ENCODE measurements around the gene IL6R. TPM values are rescaled to one million over a fixed set of nuclear protein-coding genes. Genes with fewer than 3 reads are reported as not detected.
A peak's percentile ranks its signal among the peaks of the same experiment; 100 is the strongest.

Gene IL6R
- total and polyA plus RNA-seq, 2 of the 4 experiments (the other 2 are of a cell fraction), result 5.3 to 9.5 TPM

DNA sequence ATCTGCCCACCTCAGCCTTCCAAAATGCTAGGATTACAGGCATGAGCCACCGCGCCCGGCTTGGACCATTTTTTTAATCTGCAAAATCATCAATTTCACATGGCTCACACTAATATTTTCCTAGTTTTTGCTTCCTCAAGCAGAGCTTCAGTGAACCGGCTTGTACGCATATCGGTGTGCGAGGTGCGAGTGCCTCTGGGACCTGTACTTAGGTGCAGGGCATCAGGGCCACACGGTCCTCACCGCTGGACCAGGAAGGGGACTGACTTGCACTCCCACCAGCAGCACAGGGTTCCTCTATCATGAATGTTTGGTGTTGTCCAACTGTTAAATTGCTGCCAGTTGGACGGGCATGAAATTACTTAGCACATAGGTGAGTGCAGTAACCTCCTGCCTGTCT is 112.5 kb downstream of the IL6R start:
- intact Hi-C loops (cut with micrococcal nuclease) (no loop called here), in situ Hi-C loops (cut with MboI; ENCODE audit: low sequenced_read_pairs) (no loop called here), dilution Hi-C loops (cut with HindIII; ENCODE audit: low sequenced_read_pairs, unreplicated experiment) (no loop called here)
- H4K91ac ChIP-seq (ENCODE audit: insufficient read depth, low read depth, low read length), result no peak overlapping the region
- peaks cover 63% of the 10 kb centered on the region for H3K27me3 ChIP-seq (ENCODE audit: control insufficient read depth, insufficient read depth, low read length)
- H3K79me1 ChIP-seq (ENCODE audit: low read depth in 1 of 2, low read length in 2 of 2), result no peaks in the 10 kb centered on the region
- H3K4ac ChIP-seq (ENCODE audit: low read depth, low read length), result no peak overlapping the region
- H3K23ac ChIP-seq (ENCODE audit: low read depth, low read length), result no peak overlapping the region
- H3K9me3 ChIP-seq (ENCODE audit: control insufficient read depth, insufficient read depth, low read length), result 0 out of 2 replicates have a peak, but pooled peaks cover 2% of the 10 kb centered on the region
- H2BK15ac ChIP-seq (ENCODE audit: low read depth, low read length), result no peak overlapping the region
- H3K4me2 ChIP-seq (ENCODE audit: low read depth, low read length), result no peak overlapping the region
- no peaks in the 10 kb centered on the region for H3K4me1 ChIP-seq (ENCODE audit: control insufficient read depth, insufficient read depth, low read length)
- ATAC-seq (ENCODE audit: low read depth) (no peak), DNase-seq (no peak)
- H3K9ac ChIP-seq (ENCODE audit: low read depth, low read length), result no peak overlapping the region
- no peaks in the 10 kb centered on the region for H3K36me3 ChIP-seq (ENCODE audit: control insufficient read depth, insufficient read depth, low read length)
- ChIA-PET CTCF (interaction anchor here (0.7 kb wide), 1 partner anchor 574 kb away, joined by 3 read pairs; no protein-coding TSS in a partner anchor), POLR2A (ENCODE audit: unreplicated experiment) (no interaction called here)
- H2BK5ac ChIP-seq (ENCODE audit: low read depth, low read length, poor library complexity, severe bottlenecking), result no peak overlapping the region
- no peak overlapping the region for H3K4me3 ChIP-seq (ENCODE audit: insufficient read depth, low read depth, low read length)
- H4K20me1 ChIP-seq (ENCODE audit: insufficient read depth, low read length), result no peaks in the 10 kb centered on the region; the same call in 1 of the 2 replicates
- TF ChIP-seq, protein P1, sequence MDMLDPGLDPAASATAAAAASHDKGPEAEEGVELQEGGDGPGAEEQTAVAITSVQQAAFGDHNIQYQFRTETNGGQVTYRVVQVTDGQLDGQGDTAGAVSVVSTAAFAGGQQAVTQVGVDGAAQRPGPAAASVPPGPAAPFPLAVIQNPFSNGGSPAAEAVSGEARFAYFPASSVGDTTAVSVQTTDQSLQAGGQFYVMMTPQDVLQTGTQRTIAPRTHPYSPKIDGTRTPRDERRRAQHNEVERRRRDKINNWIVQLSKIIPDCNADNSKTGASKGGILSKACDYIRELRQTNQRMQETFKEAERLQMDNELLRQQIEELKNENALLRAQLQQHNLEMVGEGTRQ (IDR thresholded peaks at IDR 0.05; ENCODE audit: low read depth, low read length), result no peak
- TF ChIP-seq RAD21 (IDR thresholded peaks at IDR 0.05; ENCODE audit: low read length) (no peak), CHD1 (IDR thresholded peaks at IDR 0.05; ENCODE audit: low read depth, low read length) (no peak), BHLHE40 (IDR thresholded peaks at IDR 0.05; ENCODE audit: low read depth, low read length) (no peak), CEBPB (IDR thresholded peaks at IDR 0.05; ENCODE audit: low read depth, low read length) (no peak), RCOR1 (IDR thresholded peaks at IDR 0.05; ENCODE audit: insufficient replicate concordance, low read length) (no peak), MAFK (IDR thresholded peaks at IDR 0.05; ENCODE audit: low read depth, low read length) (no peak), SMC3 (IDR thresholded peaks at IDR 0.05; ENCODE audit: low read depth, low read length) (no peak), NFE2L2 (IDR thresholded peaks at IDR 0.05; ENCODE audit: low read depth, low read length) (no peak), RFX5 (IDR thresholded peaks at IDR 0.05; ENCODE audit: low read depth, low read length) (no peak)
- TF ChIP-seq, protein P2, sequence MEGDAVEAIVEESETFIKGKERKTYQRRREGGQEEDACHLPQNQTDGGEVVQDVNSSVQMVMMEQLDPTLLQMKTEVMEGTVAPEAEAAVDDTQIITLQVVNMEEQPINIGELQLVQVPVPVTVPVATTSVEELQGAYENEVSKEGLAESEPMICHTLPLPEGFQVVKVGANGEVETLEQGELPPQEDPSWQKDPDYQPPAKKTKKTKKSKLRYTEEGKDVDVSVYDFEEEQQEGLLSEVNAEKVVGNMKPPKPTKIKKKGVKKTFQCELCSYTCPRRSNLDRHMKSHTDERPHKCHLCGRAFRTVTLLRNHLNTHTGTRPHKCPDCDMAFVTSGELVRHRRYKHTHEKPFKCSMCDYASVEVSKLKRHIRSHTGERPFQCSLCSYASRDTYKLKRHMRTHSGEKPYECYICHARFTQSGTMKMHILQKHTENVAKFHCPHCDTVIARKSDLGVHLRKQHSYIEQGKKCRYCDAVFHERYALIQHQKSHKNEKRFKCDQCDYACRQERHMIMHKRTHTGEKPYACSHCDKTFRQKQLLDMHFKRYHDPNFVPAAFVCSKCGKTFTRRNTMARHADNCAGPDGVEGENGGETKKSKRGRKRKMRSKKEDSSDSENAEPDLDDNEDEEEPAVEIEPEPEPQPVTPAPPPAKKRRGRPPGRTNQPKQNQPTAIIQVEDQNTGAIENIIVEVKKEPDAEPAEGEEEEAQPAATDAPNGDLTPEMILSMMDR (conservative IDR thresholded peaks at IDR 0.05; ENCODE audit: low read depth, low read length), result no peak
- TF ChIP-seq, protein P3, sequence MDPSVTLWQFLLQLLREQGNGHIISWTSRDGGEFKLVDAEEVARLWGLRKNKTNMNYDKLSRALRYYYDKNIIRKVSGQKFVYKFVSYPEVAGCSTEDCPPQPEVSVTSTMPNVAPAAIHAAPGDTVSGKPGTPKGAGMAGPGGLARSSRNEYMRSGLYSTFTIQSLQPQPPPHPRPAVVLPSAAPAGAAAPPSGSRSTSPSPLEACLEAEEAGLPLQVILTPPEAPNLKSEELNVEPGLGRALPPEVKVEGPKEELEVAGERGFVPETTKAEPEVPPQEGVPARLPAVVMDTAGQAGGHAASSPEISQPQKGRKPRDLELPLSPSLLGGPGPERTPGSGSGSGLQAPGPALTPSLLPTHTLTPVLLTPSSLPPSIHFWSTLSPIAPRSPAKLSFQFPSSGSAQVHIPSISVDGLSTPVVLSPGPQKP (IDR thresholded peaks at IDR 0.05; ENCODE audit: borderline replicate concordance, low read depth, low read length), result no peak
- no peak overlapping the region for H2BK20ac ChIP-seq (ENCODE audit: low read depth, low read length)
- no TSS peak for BruUV-seq (replicated peaks)
- H2AK5ac ChIP-seq (ENCODE audit: low read depth, low read length), result no peak overlapping the region
- no peaks in the 10 kb centered on the region for H3K9me1 ChIP-seq (ENCODE audit: insufficient read depth, low read length)
- no peak overlapping the region for H3K14ac ChIP-seq (replicated peaks; ENCODE audit: low read depth, low read length)
- H4K8ac ChIP-seq (ENCODE audit: low read depth in 2 of 2, low read length in 2 of 2), result no peak overlapping the region
- H3K56ac ChIP-seq (ENCODE audit: extremely low read depth, insufficient read depth, low read length), result no peak overlapping the region
- H2BK120ac ChIP-seq (ENCODE audit: low read depth, low read length), result no peak overlapping the region
- no peak overlapping the region for H3K27ac ChIP-seq (ENCODE audit: insufficient read depth, low read length)
- H3K18ac ChIP-seq (ENCODE audit: low read depth, low read length), result no peak overlapping the region
- peak overlapping the region; percentile 35 for H2AFZ ChIP-seq (replicated peaks; ENCODE audit: low read length, poor library complexity)
- no peak overlapping the region for H2AK9ac ChIP-seq (replicated peaks; ENCODE audit: low read depth, low read length, poor library complexity)
- 84% methylated on average over 6 of the region's 11 CpGs; no CpG with 5 or more reads in 1 of the 2 experiments for WGBS, 2 experiments (ENCODE audit: extremely low coverage in 2 of 2, insufficient read length in 1 of 2)
- no peak overlapping the region for H4K5ac ChIP-seq (ENCODE audit: low read depth, low read length)

Data from IMR-90 (cell line).